Nucleus accumbens (tissue), 56 donors: ENCODE measurements around the gene ZBTB42.
A peak's percentile ranks its signal among the peaks of the same experiment; 100 is the strongest.

ENCODE experiments used
- DNase-seq, 56 donors: peaks; one replicate each; lab custom pipeline; 2025; lab: John Stamatoyannopoulos, UW

ZBTB42 gene

GRCh38 chr14:104792945-104793702, 7.8 kb upstream of the ZBTB42 start:
- DNase-seq: no peak

- no peak for DNase-seq
These were observed 7.3 kb upstream of the ZBTB42 start for GRCh38 chr14:104793703-104793959.

- DNase-seq: no peak
These were observed 6.8 kb upstream of the ZBTB42 start for GRCh38 chr14:104794099-104794498.

- DNase-seq: peak in 2 of 56 donors; percentile 27 to 36
These were observed 6.3 kb upstream of the ZBTB42 start for GRCh38 chr14:104794631-104794992.

- peak in 6 of 56 donors; percentile 7 to 36 (median 26) for DNase-seq
These were observed 5.7 kb upstream of the ZBTB42 start, which contains the start of gene AKT1 for GRCh38 chr14:104794993-104795780. Gene AKT1 (minus strand): TSS chr14:104795748. CDS start chr14:104792643, 3,105 bp downstream.

GRCh38 chr14:104795781-104796686, 4.9 kb upstream of the ZBTB42 start:
- peak in 14 of 56 donors; percentile 12 to 75 (median 32) for DNase-seq

GRCh38 chr14:104796687-104797081, 4.2 kb upstream of the ZBTB42 start:
- DNase-seq: no peak

GRCh38 chr14:104797115-104798044, 3.5 kb upstream of the ZBTB42 start:
- no peak for DNase-seq

- DNase-seq: no peak
These were observed 2.3 kb upstream of the ZBTB42 start for GRCh38 chr14:104798300-104799243.

GRCh38 chr14:104799244-104800014, 1.5 kb upstream of the ZBTB42 start:
- DNase-seq: peak in 1 of 56 donors; percentile 20

GRCh38 chr14:104800015-104800770, 708 bp upstream of the ZBTB42 start:
- DNase-seq: peak in 33 of 56 donors; percentile 18 to 77 (median 41)

GRCh38 chr14:104801520-104802393, 856 bp downstream of the ZBTB42 start:
- DNase-seq: no peak

GRCh38 chr14:104802394-104803184, 1.7 kb downstream of the ZBTB42 start:
- DNase-seq: no peak

GRCh38 chr14:104803280-104803911, 2.5 kb downstream of the ZBTB42 start:
- DNase-seq: no peak

GRCh38 chr14:104803912-104804410, 3.1 kb downstream of the ZBTB42 start:
- DNase-seq: no peak
